ENCODE measurements around the gene CCNA2. TPM values are rescaled to one million over a fixed set of nuclear protein-coding genes. Genes with fewer than 3 reads are reported as not detected.
A peak's percentile ranks its signal among the peaks of the same experiment; 100 is the strongest.

Gene CCNA2
- total RNA-seq = 3.2 TPM

DNA sequence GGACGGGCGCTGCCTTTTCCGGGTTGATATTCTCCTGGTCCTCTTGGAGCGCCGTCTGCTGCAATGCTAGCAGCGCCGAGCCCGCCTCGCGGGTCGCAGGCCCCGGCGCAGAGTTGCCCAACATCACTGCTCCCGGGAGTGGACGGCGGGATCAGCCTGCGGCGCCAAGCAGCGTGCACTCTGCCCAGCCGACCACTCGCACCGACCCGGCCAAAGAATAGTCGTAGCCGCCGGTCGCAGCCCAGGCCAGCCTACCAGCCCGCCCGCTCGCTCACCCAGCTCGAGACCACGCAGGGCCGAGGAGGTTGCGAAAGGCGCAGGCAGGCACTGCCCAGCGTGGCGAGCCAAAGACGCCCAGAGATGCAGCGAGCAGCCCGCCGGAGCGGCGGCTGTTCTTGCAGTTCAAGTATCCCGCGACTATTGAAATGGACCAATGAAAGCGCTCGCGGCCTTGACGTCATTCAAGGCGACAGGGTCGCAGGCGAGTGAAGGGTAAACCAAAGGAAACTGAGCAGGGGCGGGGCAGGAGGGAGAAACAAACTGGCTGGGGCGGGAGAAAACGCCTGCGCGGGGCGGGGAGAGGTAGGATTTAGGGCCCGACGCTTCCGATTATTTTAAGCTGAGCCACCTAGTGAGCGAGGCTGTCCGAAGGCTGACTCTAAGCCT, at the start of gene CCNA2:
CCNA2 (minus strand) TSS at position 379 of the 666 bp plus-strand sequence; CDS start at position 124, 255 bp downstream.
- ATAC-seq = peak; percentile 100
- intact Hi-C loops (cut with DNase I) = no loop called here
- DNase-seq (ENCODE audit: low spot score) = peak; percentile 97

DNA sequence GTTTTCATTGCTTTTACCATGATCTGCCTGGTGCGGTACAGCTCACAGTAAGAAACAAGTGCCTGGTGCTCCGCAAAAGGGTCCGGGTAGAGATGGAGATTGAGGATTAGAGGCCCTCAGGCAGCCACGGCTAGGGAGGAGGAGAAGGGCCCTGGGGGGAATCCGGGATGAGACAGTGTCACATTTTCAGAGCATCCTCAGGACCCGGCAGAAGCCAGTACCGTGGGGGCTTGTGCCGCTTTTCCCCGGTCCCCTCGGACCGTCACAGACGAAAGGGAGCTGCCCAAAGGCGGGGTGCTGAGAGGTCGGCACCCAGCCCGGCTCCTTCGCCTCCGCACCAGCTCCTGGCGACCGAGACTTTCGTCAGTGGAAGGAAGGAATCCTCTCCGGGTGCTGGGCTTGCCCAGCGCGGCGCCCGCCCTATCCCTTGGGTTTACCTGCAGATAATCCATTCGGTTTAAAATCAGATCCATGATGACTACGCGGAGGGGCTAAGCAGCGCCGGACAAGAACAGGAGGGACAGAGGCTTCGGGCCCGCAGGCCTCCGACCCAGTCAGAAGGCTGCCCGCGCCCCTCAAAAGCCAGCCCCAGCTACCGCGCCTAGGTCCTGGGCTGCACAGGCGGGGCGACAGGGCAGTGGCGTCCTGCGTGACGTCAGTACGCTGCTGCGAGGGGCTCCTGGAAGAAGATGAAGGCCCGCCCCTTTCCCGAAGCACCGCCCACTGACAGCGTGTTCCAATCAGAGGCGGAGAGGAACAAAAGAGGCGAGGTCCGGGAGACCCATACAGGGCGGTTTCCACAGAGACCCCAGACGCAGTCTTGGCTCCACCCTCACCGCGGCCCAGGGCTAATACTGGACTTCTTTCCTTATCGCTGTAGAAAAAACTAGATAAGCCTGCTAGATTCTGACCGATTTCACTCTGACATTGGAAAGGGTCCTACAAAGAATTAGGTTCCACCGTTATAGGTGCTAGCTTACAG, 46.4 kb upstream of the CCNA2 start, which contains the start of gene BBS7:
BBS7 (minus strand) TSS at position 634 of the 982 bp plus-strand sequence; CDS start at position 473, 161 bp downstream.
- DNase-seq (ENCODE audit: low spot score) (peak; percentile 99), ATAC-seq (peak; percentile 100)
- intact Hi-C loops (cut with DNase I) = loop anchor here (5.0 kb wide), 1 partner anchor 973 kb away; no protein-coding TSS in a partner anchor

DNA sequence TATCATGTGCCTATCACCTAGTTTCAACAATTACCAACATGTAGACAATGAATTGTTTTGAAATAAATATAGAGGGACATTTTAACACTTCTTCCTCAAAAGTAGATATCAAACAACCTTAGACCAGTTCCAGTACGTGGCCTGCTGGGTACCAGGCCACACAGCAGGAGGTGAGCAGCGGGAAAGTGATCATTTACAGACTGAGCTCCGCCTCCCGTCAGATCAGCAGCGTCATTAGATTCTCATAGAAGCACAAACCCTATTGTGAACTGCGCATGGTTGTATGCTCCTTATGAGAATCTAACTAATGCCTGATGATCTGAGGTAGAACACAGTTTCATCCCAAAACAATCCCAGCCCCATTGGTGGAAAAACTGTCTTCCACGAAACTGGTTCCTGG, 40.1 kb upstream of the CCNA2 start:
- ATAC-seq (no peak), DNase-seq (ENCODE audit: low spot score) (no peak)
- intact Hi-C loops (cut with DNase I) = no loop called here

DNA sequence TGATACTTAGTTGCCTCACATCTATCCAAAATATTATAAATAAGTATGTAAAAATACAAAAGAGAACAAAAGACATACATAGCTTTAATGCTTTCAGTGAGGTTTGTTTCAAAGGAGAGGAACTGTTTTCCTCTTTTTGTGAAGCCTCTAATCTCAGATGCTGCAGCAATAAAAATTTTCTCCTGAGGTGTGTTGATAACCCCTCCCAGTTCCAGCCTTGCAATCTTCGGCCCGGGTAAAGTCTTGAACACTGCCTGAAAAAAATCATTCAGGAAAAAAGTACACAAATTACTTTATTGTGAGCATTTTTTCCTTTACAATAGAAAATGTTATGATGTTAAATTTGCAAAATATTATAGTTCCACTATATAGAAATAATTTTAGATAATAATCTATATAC, 37.7 kb upstream of the CCNA2 start:
- intact Hi-C loops (cut with DNase I) = no loop called here
- ATAC-seq = no peak

DNA sequence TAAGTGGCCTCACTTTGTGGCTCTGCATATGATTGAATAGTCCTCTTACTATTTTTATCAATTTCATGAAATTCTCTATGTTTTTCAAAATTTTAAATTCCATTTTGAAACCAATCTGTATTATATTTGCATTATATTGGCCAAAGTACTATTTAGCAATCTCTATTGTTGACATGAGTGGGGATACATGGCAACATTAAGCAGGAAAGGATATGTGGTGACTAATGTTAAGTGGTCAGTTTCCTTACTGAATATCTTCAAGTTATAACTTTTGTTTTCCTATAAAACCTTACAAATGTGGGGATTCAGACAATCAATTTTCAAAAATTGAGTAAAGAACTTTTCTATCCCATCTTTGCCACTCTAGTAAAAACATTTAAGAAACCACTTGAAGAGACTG, 36.4 kb upstream of the CCNA2 start:
- DNase-seq (ENCODE audit: low spot score) = no peak
- intact Hi-C loops (cut with DNase I) = no loop called here
- no peak for ATAC-seq

More for the DNA sequence above, 37.7 kb upstream of the CCNA2 start:
- DNase-seq (ENCODE audit: low spot score) = no peak

DNA sequence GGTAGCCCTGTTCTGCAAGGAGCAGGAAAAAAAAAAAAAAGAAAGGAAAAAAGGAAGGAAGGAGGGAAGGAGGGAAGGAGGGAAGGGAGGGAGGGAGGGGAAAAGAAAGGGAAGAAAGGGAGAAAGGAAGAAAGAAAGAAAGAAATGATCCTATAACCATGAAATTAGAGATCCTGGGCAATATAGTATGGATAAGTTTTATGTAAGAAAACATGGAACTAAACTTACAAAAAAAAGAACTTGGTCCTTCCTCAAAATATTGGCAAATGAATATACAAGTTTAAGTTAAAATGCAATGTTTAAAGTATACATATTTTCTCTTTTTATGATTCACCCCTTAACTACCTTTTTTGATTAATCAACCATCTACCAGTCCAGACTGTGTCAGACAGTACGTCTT, 27.7 kb upstream of the CCNA2 start:
- no peak for ATAC-seq
- intact Hi-C loops (cut with DNase I) = no loop called here
- no peak for DNase-seq (ENCODE audit: low spot score)

DNA sequence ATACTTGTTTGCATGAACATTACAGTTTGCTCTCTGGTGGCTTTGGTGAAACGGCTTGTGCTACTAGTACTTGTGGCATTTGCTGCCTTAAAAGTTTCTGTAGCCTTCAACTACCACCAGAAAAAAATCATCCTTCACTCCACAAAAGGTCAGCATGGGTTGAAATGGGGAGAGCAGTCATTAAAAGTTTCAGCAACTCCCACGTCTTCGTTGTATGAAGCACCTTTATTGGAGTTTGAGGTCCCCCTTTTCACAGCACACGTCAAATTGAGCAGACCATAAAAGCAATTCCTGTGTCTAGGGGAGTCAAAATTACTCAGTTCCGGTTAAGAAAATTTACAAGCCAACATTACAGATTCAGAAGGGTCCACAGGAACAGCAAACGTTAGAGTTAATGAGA, 23.0 kb upstream of the CCNA2 start:
- intact Hi-C loops (cut with DNase I) = no loop called here
- DNase-seq (ENCODE audit: low spot score) (no peak), ATAC-seq (no peak)

DNA sequence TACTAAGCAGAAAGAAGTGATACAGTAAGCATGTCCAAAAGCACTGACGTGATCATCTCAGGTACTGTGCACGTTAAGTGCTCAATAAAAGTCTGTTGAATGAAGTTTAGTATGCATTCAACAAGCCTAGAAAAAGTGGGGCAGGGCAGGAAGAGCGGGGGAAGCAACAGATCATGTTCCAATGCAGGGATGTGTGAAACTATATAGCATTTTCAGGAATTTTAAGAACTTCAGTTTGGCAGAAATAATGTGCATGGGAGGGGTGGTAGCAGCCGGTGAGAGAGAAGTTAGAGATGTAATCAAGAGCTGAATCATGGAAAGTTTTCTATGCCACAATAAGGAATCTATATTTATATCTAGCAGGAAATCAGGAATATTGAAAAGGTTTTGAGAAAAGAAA, 19.2 kb upstream of the CCNA2 start:
- DNase-seq (ENCODE audit: low spot score) (no peak), ATAC-seq (no peak)
- intact Hi-C loops (cut with DNase I) = no loop called here

DNA sequence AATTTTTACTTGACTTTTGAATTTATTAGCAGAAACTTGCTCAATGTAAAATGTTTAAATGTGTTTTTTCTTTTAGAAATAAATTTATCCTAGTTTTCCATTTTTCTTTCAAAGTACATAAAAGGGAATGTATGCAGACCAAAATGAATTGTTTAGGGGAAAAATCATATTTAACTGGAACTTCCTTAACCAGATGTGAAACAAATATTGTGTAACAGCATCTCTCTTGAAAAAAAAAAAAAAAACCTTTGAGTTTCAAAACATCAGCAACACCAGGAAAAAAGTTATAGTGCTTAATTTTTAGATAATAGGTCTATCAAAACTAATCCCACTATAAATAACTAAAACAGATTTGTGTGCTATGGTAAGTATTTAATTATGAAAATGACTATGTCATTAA, 14.5 kb upstream of the CCNA2 start:
- DNase-seq (ENCODE audit: low spot score) (no peak), ATAC-seq (no peak)
- intact Hi-C loops (cut with DNase I) = no loop called here

DNA sequence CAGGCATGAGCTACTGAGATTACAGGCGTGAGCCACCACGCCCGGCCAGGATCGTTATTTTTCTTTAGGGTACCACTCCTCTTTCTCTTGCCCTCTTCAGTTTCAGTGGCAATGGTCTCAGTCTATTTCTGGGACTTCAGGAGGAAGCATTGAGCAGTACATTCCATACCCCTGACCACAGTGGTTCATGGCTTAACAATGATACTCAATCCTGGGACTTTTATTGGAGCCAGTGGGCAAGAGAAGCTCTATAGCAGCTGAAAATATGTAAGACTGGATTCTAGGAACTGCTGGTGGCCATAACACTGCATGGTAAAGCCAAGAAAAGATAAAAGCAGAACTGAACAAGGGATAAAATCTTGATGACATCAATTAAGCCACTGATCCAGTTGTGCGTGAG, 5.8 kb upstream of the CCNA2 start:
- ATAC-seq (no peak), DNase-seq (ENCODE audit: low spot score) (no peak)
- intact Hi-C loops (cut with DNase I) = no loop called here

DNA sequence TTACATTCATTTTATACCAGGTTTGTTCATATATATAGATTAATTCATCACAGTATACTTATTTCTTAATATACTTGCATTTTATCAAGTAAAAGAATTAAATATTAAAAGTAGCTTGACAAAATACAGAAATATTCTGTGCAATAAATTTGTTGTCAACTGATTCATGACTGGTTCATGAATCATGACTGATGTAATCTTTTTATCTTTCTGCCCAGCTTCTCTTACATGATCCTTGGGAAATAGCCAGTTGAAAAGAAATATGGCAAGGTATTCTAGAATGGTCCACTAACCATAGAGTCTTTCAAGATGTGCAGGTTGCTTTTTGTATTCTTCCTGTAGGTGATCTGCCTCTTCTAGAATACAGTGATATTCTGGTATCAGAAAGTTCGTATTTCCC, 4.2 kb upstream of the CCNA2 start:
- ATAC-seq (no peak), DNase-seq (ENCODE audit: low spot score) (no peak)
- intact Hi-C loops (cut with DNase I) = no loop called here

DNA sequence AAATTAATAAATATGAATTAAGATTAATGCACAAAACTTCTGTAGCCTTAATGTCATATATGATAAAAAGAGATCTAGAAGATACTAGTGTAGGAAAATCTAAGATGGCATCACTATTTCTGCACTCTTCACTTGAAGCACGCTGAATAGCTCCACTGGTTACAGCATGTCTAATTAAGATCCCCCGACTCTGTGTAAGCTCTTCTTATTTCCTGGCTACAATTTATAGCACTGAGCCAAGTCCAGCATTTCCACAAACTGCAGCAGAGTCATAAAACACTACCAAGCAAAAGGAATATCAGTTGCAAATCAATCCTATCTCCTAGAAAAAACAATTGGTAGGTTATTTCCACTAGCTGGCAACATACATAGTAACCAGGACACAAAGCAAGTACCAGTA, 1.3 kb upstream of the CCNA2 start:
- intact Hi-C loops (cut with DNase I) = no loop called here
- no peak for DNase-seq (ENCODE audit: low spot score)
- ATAC-seq = no peak

DNA sequence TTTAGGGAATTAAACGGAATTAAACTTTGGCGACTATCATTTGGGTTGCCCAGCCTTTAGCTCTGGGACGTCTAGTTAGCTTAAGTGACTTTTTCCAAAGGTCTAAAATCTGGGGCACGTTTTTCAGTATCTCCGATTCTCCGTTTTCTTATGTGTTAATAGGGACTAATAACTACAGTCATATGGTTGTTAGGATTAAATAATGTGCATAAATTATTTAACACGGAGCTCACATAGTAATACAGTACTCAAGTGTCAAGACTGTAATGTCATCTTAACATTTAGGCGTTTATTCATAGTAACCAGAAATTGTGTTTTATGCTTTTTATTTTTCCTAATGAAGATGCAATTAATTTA, 466 bp upstream of the CCNA2 start:
- ATAC-seq = peak; percentile 14
- intact Hi-C loops (cut with DNase I) = no loop called here
- DNase-seq (ENCODE audit: low spot score) = no peak

DNA sequence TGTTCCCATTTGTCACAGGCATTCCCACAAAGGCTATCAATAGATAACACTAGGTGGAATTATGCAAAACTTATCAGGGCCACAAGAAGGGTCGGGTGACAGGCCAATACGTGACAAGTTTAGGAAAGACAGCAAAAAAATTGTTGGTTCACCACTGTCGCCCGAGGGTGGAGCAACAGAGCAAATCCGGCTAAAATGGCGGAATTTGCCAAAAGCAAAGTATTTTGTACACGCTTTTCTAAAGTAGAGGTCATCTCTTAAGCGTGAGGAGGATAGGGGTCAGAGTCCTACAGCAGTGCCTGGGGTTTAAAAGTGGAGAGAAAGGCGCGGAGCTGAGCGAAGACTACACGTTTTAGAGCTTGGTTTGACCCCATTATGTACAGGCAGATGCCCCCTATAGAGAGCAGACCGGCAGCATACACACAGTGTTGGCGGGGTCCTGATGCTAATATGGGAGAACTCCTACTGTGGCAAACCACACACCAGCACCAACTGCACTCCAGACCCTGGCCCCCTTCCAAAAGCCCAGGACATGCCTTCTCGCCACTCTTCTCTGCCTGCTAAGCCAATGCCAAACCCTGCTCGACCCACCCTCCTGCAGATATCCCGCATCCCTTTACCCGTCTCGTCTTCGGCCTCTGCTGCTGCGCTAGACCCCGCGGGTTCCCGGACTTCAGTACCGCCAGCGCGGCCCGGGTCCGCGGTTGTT, 733 bp downstream of the CCNA2 start:
- DNase-seq (ENCODE audit: low spot score) (peak; percentile 63), ATAC-seq (peak; percentile 4)
- intact Hi-C loops (cut with DNase I) = no loop called here

DNA sequence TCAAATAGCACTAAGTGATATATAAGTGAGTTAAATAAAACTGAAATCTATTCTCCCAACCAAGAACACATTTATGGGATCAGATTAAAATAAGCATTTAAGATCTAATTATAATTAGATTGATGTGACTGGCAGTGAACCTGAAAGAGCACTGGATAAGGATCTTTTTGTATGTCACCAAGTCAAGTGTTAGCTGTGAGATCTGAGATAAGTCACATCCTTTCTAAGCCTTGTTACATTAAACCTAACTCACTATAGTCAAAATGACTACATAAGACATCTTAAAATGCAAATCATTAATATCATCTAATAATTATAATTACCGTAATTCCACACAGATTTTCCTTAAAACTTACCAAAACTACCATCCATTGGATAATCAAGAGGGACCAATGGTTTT, 1.6 kb downstream of the CCNA2 start:
- ATAC-seq (no peak), DNase-seq (ENCODE audit: low spot score) (no peak)
- intact Hi-C loops (cut with DNase I) = no loop called here

DNA sequence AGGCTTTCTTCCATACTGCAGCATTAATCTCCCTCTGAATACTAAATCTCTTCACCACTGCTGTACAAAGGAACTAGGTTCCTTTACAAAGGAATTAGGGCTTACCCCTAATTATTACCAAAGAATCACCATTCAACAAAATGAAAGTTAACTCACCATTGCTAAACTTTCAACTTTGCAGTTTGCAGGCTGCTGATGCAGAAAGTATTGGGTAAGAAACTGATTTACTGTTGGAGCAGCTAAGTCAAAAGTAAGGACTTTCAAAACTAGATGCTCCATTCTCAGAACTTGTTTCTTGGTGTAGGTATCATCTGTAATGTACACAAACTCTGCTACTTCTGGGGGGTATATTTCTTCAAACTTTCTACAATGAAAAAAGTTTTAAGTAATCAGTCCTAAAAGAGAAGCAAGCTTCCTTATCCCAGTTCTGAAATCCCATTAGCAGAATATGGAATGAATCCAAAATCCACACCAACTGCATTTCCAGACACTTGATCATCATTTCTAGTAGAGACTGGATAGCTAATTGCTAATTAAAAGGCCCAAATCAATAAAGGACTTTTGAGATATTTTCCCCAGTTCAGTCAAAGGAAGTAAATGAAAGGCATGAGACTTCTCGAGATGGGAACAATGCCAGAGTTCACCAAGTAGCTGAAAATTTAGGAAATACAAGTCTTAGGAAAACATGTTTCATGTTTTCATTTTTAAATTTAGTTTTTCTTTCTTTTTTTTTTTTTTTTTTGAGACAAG, 4.3 kb downstream of the CCNA2 start:
- ATAC-seq (no peak), DNase-seq (ENCODE audit: low spot score) (no peak)
- intact Hi-C loops (cut with DNase I) = no loop called here

DNA sequence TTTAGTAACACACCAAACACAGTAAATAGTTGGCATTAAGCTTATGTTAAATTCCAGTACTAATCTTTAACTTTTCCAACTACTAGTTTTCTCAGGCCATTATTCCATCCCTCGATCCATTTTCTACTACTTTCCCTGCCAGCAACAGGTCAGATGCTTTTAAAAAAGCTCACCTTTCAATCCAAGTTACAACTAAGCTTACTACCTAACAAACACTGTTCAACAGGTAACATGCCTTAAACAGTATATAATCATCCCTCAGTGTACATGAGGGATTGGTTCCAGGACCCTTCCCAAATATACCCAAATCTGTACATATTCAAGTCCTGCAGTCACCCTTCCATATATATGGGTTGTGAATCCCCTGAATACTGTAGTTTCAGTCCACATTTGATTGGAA, 5.5 kb downstream of the CCNA2 start:
- DNase-seq (ENCODE audit: low spot score) = no peak
- ATAC-seq = no peak
- intact Hi-C loops (cut with DNase I) = no loop called here

DNA sequence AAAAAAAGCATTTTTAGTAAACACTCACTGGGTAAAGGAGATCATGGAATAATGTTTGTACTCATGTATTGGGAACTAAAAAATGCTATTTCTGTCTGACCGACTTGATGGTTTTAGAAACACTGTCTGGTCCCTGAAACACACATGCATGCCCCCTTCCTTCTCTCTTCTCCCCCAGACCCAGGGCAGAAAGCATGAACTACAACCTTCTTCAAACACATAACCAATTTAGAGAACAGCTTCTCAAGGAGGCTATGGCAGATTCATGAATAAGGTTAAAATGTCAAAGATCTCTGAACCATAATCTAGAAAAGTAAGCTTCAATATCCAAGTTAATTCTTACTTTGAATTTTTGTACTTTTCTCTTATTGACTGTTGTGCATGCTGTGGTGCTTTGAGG, 6.0 kb downstream of the CCNA2 start:
- no peak for ATAC-seq
- DNase-seq (ENCODE audit: low spot score) = no peak
- intact Hi-C loops (cut with DNase I) = no loop called here

DNA sequence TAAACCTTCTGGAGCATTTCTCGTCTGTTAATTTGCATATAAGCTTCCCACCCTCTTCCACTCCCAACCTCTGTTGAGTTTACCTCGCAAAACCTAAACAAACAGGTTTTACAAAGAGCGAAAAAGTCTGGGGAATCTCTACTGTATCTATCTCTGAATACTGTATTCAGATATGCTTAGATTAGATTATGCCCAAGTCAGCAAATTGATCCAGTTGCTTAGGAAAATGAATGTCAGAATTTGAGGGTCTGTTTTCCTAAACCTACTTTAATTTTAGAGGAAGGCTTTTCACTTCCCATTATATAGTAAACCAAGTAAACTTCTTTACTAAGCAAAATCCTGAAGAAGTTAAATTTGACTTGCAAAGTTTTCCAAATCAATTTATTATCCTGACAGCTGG, 6.7 kb downstream of the CCNA2 start:
- DNase-seq (ENCODE audit: low spot score) = no peak
- ATAC-seq = no peak
- intact Hi-C loops (cut with DNase I) = no loop called here
